HepG2 (cell line): ENCODE measurements around the gene MTCL1. TPM values are rescaled to one million over a fixed set of nuclear protein-coding genes. Genes with fewer than 3 reads are reported as not detected.

ENCODE experiments used
- ATAC-seq: fragments of 200-7000 bp; cut with Tn5 transposase; 3 replicates; pipeline ENCODE4 v1.9.1; 2020; ENCODE audit warnings: mild to moderate bottlenecking, moderate library complexity
- BruUV-seq: library from RNA; stranded (reverse); fragments of 400-500 nt; replicated peaks from 2 replicates; lab custom pipeline; 2021; lab: Mats Ljungman, UMichigan
- CTCF ChIA-PET: fragments of 300-600 bp; formaldehyde crosslinking; extraction: SDS; loops from one replicate; lab custom pipeline; 2021; ENCODE audit warnings: low total read pairs, inconsistent platforms, low intra/inter-chr PET ratio; lab: Yijun Ruan, JAX
- POLR2A ChIA-PET: fragments of 350-600 bp; sonication (Branson Sonifier 250); formaldehyde crosslinking; loops from one replicate; lab custom pipeline; 2020; ENCODE audit warnings: antibody characterized with exemption, inconsistent platforms; lab: Yijun Ruan, JAX
- DNase-seq: peaks from one replicate; pipeline ENCODE4 v3.0.0-alpha.2; 2015; ENCODE audit warnings: low spot score
- FAIRE-seq: peaks from 3 replicates; lab custom pipeline; 2011; peaks lifted over from hg19 to GRCh38; lab: Jason Lieb, UNC
- H2AFZ ChIP-seq: one replicate; pipeline ENCODE4 v1.6.1; 2011; ENCODE audit warnings: low read length, inconsistent platforms
- H3K27ac ChIP-seq: fragments of 300-600 bp; 3 replicates; pipeline ENCODE4 v1.8.0; 2011; ENCODE audit warnings: mixed run types, mild to moderate bottlenecking, mixed read lengths, low read length, inconsistent platforms; ENCODE audit not compliant: insufficient read depth; ENCODE audit errors: extremely low read length
- H3K27me3 ChIP-seq, 2 experiments: fragments of 200-600 bp in 1 of 2; 2 replicates in 1 of 2; 3 replicates in 1 of 2; pipeline versions ENCODE4 v1.6.0 to v1.8.0; 2011; ENCODE audit warnings: low read length in 2 of 2, mild to moderate bottlenecking in 2 of 2, moderate library complexity in 2 of 2, inconsistent platforms in 1 of 2; ENCODE audit not compliant: insufficient read depth in 2 of 2, control insufficient read depth in 1 of 2
- H3K36me3 ChIP-seq, 2 experiments: fragments of 200-600 bp in 1 of 2; replicated peaks in 1 of 2; 2 replicates in 1 of 2; 3 replicates in 1 of 2; pipeline versions ENCODE4 v1.5.1 to v1.8.0; 2011; ENCODE audit warnings: low read length in 2 of 2, inconsistent platforms in 1 of 2; ENCODE audit not compliant: insufficient read depth in 2 of 2, control insufficient read depth in 1 of 2
- H3K4me1 ChIP-seq: 2 replicates; pipeline ENCODE4 v1.5.1; 2012; ENCODE audit warnings: low read length, inconsistent platforms; ENCODE audit not compliant: insufficient read depth
- H3K4me2 ChIP-seq: 2 replicates; pipeline ENCODE4 v1.6.0; 2011; ENCODE audit warnings: low read depth, low read length, inconsistent platforms
- H3K4me3 ChIP-seq, 3 experiments: fragments of 200-600 bp in 1 of 3; sonication (generic), shearing (Covaris generic) in 1 of 3; replicated peaks in 1 of 3; 2 replicates each; pipeline ENCODE4 v1.5.1; 2011 to 2016; ENCODE audit warnings: low read length in 3 of 3, inconsistent platforms in 2 of 3, low read depth in 2 of 3, mild to moderate bottlenecking in 2 of 3, control low read depth in 1 of 3, mixed read lengths in 1 of 3; ENCODE audit not compliant: insufficient read depth in 1 of 3
- H3K79me2 ChIP-seq: one replicate; pipeline ENCODE4 v1.6.1; 2011; ENCODE audit warnings: low read length, inconsistent platforms; ENCODE audit not compliant: insufficient read depth
- H3K9ac ChIP-seq: 2 replicates; pipeline ENCODE4 v1.6.0; 2011; ENCODE audit warnings: mild to moderate bottlenecking, low read depth, low read length, inconsistent platforms; ENCODE audit not compliant: insufficient read depth
- H3K9me3 ChIP-seq: 2 replicates; pipeline ENCODE4 v1.5.1; 2012; ENCODE audit warnings: mild to moderate bottlenecking, low read length
- H4K20me1 ChIP-seq: 2 replicates; pipeline ENCODE4 v1.6.0; 2011; ENCODE audit warnings: inconsistent platforms, mild to moderate bottlenecking, low read length, moderate library complexity; ENCODE audit not compliant: insufficient read depth
- CCAR2 ChIP-seq: fragments of 200-400 bp; formaldehyde crosslinking; optimal IDR thresholded peaks from 2 replicates; pipeline ENCODE3; 2018; ENCODE audit warnings: low read depth, mild to moderate bottlenecking, low read length, moderate library complexity
- FOXO1 ChIP-seq: sonication (generic); formaldehyde crosslinking; IDR thresholded peaks from 2 replicates; pipeline ENCODE4 v1.4.0; 2020; ENCODE audit warnings: missing genetic modification reagents
- HNRNPK ChIP-seq: fragments of 200-400 bp; formaldehyde crosslinking; IDR thresholded peaks from 2 replicates; pipeline ENCODE4 v1.6.1; 2018; ENCODE audit warnings: low read length, low read depth, moderate library complexity, mild to moderate bottlenecking; ENCODE audit not compliant: poor library complexity, severe bottlenecking
- HOXA5 ChIP-seq: sonication (generic); formaldehyde crosslinking; IDR thresholded peaks from 2 replicates; pipeline ENCODE4 v1.4.0; 2020; ENCODE audit warnings: missing genetic modification reagents
- JUND ChIP-seq: sonication (generic); formaldehyde crosslinking; IDR thresholded peaks from 2 replicates; pipeline ENCODE4 v1.8.0; 2022; ENCODE audit warnings: mild to moderate bottlenecking, missing genetic modification reagents
- RFXANK ChIP-seq: IDR thresholded peaks from 2 replicates; pipeline ENCODE4 v1.6.1; 2016
- SRSF1 ChIP-seq: fragments of 200-400 bp; formaldehyde crosslinking; optimal IDR thresholded peaks from 2 replicates; pipeline ENCODE3; 2017; ENCODE audit warnings: mild to moderate bottlenecking, low read depth, low read length, moderate library complexity
- THYN1 ChIP-seq: sonication (generic); formaldehyde crosslinking; IDR thresholded peaks from 2 replicates; pipeline ENCODE4 v1.8.1; 2023; ENCODE audit warnings: low read depth, mild to moderate bottlenecking, moderate library complexity, missing genetic modification reagents, borderline replicate concordance
- ZBTB42 ChIP-seq: sonication (generic); formaldehyde crosslinking; IDR thresholded peaks from 2 replicates; pipeline ENCODE4 v1.5.0; 2020; ENCODE audit warnings: mild to moderate bottlenecking, missing genetic modification reagents
- ZFP36L1 ChIP-seq: sonication (generic); formaldehyde crosslinking; IDR thresholded peaks from 2 replicates; pipeline ENCODE4 v1.8.0; 2022; ENCODE audit warnings: mild to moderate bottlenecking, missing genetic modification reagents, moderate library complexity
- ZFP37 ChIP-seq: sonication (generic); formaldehyde crosslinking; IDR thresholded peaks from 2 replicates; pipeline ENCODE4 v1.4.0; 2020; ENCODE audit warnings: missing genetic modification reagents, borderline replicate concordance
- ZFP82 ChIP-seq: sonication (generic); formaldehyde crosslinking; IDR thresholded peaks from 2 replicates; pipeline ENCODE4 v1.5.1; 2020; ENCODE audit warnings: mild to moderate bottlenecking, missing genetic modification reagents, borderline replicate concordance
- ZNF20 ChIP-seq: sonication (generic); formaldehyde crosslinking; IDR thresholded peaks from 2 replicates; pipeline ENCODE4 v1.4.0; 2020; ENCODE audit warnings: mild to moderate bottlenecking, moderate library complexity, missing genetic modification reagents
- ZSCAN29 ChIP-seq: sonication (generic); formaldehyde crosslinking; conservative IDR thresholded peaks from 2 replicates; pipeline ENCODE4 v1.4.0; 2020; ENCODE audit warnings: mild to moderate bottlenecking, missing genetic modification reagents
- ZSCAN31 ChIP-seq: sonication (generic); formaldehyde crosslinking; IDR thresholded peaks from 2 replicates; pipeline ENCODE4 v1.5.0; 2020; ENCODE audit warnings: low read depth, mild to moderate bottlenecking, missing genetic modification reagents
- ZZZ3 ChIP-seq: sonication (generic); formaldehyde crosslinking; IDR thresholded peaks from 2 replicates; pipeline ENCODE4 v1.4.0; 2020; ENCODE audit warnings: missing genetic modification reagents, mild to moderate bottlenecking, borderline replicate concordance
- WGBS: methylation state at CpG from one replicate; pipeline ENCODE4 v1.1.6; 2017; ENCODE audit warnings: low lambda C conversion rate; 5-methylcytosine and 5-hydroxymethylcytosine counted together
- in situ Hi-C: cut with HindIII; loops from 2 replicates; pipeline ENCODE4 v1.10.0; 2017; ENCODE audit warnings: low pct_unique_long_range_greater_than_20kb; ENCODE audit not compliant: extremely low pct_ligation_motif_present
- intact Hi-C: fragments of 100-400 bp; cut with micrococcal nuclease; formaldehyde crosslinking; loops from one replicate; pipeline ENCODE4 v1.10.0; 2022; ENCODE audit not compliant: unreplicated experiment
- polyA plus RNA-seq, 8 experiments: library from polyadenylated mRNA; depleted of rRNA in 3 of 8; stranded (reverse) in 7 of 8; unstranded in 1 of 8; fragments of >200 nt; fragmentation: Illumina TruSeq in 4 of 8; extraction: Trizol in 4 of 8; gene quantifications; 2 replicates each; pipeline versions ENCODE4 v1.2.1 to v1.2.3, GENCODE V29; 2011 to 2016; ENCODE audit warnings: low read depth in 4 of 8, missing spikeins in 1 of 8, mixed read lengths in 1 of 8; ENCODE audit not compliant: insufficient read depth in 1 of 8
- total RNA-seq, 5 experiments: library from RNA; depleted of rRNA; stranded (reverse); fragments of >200 nt; fragmentation: Illumina TruSeq; extraction: Trizol; gene quantifications; 2 replicates each; pipeline ENCODE4 v1.2.3, GENCODE V29; 2016; ENCODE audit warnings: low read depth in 1 of 5
- TF ChIP-seq, protein P1 (sequence below): sonication (generic); formaldehyde crosslinking; IDR thresholded peaks from 2 replicates; pipeline ENCODE4 v1.4.0; 2020; ENCODE audit warnings: missing genetic modification reagents
- TF ChIP-seq, protein P2 (sequence below): sonication (generic); formaldehyde crosslinking; IDR thresholded peaks from 2 replicates; pipeline ENCODE4 v1.5.0; 2020; ENCODE audit warnings: missing genetic modification reagents
- TF ChIP-seq, protein P3 (sequence below): sonication (generic); formaldehyde crosslinking; IDR thresholded peaks from 2 replicates; pipeline ENCODE4 v1.4.0; 2020; ENCODE audit warnings: missing genetic modification reagents

MTCL1 gene
- total and polyA plus RNA-seq, 2 of the 13 experiments (the other 11 are each of a cell fraction or from before 2014, with no cell fraction given) = 3.1 to 3.2 TPM

DNA sequence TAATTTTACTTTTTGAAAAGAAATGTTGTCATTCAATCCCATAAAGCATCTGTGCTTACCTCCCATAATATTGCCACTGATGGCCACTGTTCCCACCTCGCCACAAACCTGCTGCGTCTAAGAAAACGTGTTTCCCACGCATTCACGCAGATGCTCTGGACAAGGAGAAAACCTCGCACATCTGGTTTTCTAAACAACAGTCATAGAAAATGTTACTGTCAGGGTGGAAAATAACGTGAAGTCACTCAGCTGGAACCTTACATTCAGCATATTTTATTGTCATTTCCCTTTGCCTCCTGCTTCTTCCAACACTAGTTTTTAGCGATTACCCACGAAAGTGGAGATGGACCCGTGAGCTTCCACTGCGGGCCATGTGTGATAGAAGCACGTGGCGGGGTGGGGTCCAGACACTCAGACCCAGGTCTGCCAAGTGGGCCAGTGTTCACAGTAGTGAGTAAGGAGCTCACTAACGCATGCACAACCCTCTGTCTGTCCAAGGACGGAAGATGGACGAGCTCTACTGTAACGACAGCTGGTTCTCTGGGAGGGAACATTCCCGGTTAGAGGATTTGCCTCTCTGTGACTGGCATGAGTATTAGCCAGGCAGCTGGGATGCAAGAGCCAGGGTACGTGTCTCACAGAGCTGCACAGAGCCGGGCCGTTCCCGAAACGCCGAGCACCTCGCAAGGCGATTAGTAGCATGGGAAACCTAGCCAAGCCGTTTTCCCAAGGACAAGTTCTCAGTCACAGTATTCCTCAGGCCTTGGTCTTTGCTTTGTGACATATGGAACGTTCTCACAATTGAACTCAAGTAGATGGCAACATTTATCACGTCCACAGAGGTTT, 94.5 kb downstream of the MTCL1 start:
- no peak for FAIRE-seq
- no peaks in the 10 kb centered on the region for H4K20me1 ChIP-seq
- no peak for ATAC-seq
- no peak for TF ChIP-seq ZFP82 (CRISPR knock-in tag)
- TF ChIP-seq, protein P1, sequence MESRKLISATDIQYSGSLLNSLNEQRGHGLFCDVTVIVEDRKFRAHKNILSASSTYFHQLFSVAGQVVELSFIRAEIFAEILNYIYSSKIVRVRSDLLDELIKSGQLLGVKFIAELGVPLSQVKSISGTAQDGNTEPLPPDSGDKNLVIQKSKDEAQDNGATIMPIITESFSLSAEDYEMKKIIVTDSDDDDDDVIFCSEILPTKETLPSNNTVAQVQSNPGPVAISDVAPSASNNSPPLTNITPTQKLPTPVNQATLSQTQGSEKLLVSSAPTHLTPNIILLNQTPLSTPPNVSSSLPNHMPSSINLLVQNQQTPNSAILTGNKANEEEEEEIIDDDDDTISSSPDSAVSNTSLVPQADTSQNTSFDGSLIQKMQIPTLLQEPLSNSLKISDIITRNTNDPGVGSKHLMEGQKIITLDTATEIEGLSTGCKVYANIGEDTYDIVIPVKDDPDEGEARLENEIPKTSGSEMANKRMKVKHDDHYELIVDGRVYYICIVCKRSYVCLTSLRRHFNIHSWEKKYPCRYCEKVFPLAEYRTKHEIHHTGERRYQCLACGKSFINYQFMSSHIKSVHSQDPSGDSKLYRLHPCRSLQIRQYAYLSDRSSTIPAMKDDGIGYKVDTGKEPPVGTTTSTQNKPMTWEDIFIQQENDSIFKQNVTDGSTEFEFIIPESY (CRISPR knock-in tag) = no peak
- no peak for TF ChIP-seq JUND (CRISPR knock-in tag)
- TF ChIP-seq ZZZ3 = no peak
- TF ChIP-seq HNRNPK = no peak
- TF ChIP-seq, protein P2, sequence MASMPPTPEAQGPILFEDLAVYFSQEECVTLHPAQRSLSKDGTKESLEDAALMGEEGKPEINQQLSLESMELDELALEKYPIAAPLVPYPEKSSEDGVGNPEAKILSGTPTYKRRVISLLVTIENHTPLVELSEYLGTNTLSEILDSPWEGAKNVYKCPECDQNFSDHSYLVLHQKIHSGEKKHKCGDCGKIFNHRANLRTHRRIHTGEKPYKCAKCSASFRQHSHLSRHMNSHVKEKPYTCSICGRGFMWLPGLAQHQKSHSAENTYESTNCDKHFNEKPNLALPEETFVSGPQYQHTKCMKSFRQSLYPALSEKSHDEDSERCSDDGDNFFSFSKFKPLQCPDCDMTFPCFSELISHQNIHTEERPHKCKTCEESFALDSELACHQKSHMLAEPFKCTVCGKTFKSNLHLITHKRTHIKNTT = no peak
- no peak for TF ChIP-seq ZFP36L1 (CRISPR knock-in tag)
- TF ChIP-seq, protein P3, sequence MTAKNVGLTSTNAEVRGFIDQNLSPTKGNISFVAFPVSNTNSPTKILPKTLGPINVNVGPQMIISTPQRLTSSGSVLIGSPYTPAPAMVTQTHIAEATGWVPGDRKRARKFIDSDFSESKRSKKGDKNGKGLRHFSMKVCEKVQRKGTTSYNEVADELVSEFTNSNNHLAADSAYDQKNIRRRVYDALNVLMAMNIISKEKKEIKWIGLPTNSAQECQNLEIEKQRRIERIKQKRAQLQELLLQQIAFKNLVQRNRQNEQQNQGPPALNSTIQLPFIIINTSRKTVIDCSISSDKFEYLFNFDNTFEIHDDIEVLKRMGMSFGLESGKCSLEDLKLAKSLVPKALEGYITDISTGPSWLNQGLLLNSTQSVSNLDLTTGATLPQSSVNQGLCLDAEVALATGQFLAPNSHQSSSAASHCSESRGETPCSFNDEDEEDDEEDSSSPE (CRISPR knock-in tag) = no peak
- TF ChIP-seq CCAR2 = no peak
- TF ChIP-seq ZBTB42 (CRISPR knock-in tag) = no peak
- no peak for TF ChIP-seq ZFP37
- no peak for TF ChIP-seq RFXANK (CRISPR knock-in tag)
- no peak for TF ChIP-seq ZSCAN29 (CRISPR knock-in tag)
- TF ChIP-seq THYN1 = no peak
- TF ChIP-seq FOXO1 (CRISPR knock-in tag) = no peak
- TF ChIP-seq SRSF1 = no peak
- TF ChIP-seq HOXA5 (CRISPR knock-in tag) = no peak
- TF ChIP-seq ZSCAN31 (CRISPR knock-in tag) = no peak
- TF ChIP-seq ZNF20 (CRISPR knock-in tag) = no peak
- H3K4me3 ChIP-seq = no peak overlapping the region
- no peaks in the 10 kb centered on the region for H3K9me3 ChIP-seq
- H3K9ac ChIP-seq = no peak overlapping the region
- CTCF ChIA-PET = no interaction called here
- H3K4me2 ChIP-seq = no peak overlapping the region
- no TSS peak for BruUV-seq
- H3K27me3 ChIP-seq = no peaks in the 10 kb centered on the region
- H3K4me1 ChIP-seq = peaks cover 33% of the 10 kb centered on the region
- in situ Hi-C loops = no loop called here
- no peak overlapping the region for H2AFZ ChIP-seq
- H3K79me2 ChIP-seq = no peaks in the 10 kb centered on the region
- intact Hi-C loops = loop anchor here (10.0 kb wide), 1 partner anchor 95 kb away; the partner anchor contains the start of gene MTCL1
- H3K36me3 ChIP-seq = peaks cover 0 to 1% of the 10 kb centered on the region in 2 experiments; a peak in 1 of 5 replicates
- POLR2A ChIA-PET = no interaction called here
- H3K27ac ChIP-seq = no peak overlapping the region
- no peak for DNase-seq
- 90% methylated on average over 28 of the region's 29 CpGs for WGBS
